ENCODE data around the gene NEUROG1. TPM values are rescaled to one million over a fixed set of nuclear protein-coding genes. Genes with fewer than 3 reads are reported as not detected.
A peak's percentile ranks its signal among the peaks of the same experiment; 100 is the strongest.

Gene NEUROG1
- total and polyA plus RNA-seq, 2 of the 13 experiments (the other 11 are each of a cell fraction or from before 2014, with no cell fraction given) = not detected

- TF ChIP-seq SOX13 (IDR thresholded peaks at IDR 0.05) (peak; percentile 33; the same call in 1 of the 2 replicates), SOX13 (CRISPR knock-in tag; conservative IDR thresholded peaks at IDR 0.05 in 1 of 2, IDR thresholded peaks at IDR 0.05 in 1 of 2) (peak in 1 of 2 experiments; percentile 87; a peak in 2 of 4 replicates), GABPB1 (CRISPR knock-in tag; IDR thresholded peaks at IDR 0.05) (0 out of 2 replicates have a peak, but pooled peaks have one; percentile 38), ZNF891 (CRISPR knock-in tag; IDR thresholded peaks at IDR 0.05) (peak; percentile 42; the same call in 1 of the 2 replicates), ZBTB20 (CRISPR knock-in tag; IDR thresholded peaks at IDR 0.05; ENCODE audit: borderline replicate concordance, low read depth) (no peak), NONO (IDR thresholded peaks at IDR 0.05) (no peak), NONO (CRISPR knock-in tag; conservative IDR thresholded peaks at IDR 0.05) (no peak), ZNF263 (CRISPR knock-in tag; IDR thresholded peaks at IDR 0.05) (peak; percentile 74), SP5 (CRISPR knock-in tag; IDR thresholded peaks at IDR 0.05; ENCODE audit: borderline replicate concordance, low read depth) (peak; percentile 50; the same call in 1 of the 2 replicates)
- TF ChIP-seq, protein P1, sequence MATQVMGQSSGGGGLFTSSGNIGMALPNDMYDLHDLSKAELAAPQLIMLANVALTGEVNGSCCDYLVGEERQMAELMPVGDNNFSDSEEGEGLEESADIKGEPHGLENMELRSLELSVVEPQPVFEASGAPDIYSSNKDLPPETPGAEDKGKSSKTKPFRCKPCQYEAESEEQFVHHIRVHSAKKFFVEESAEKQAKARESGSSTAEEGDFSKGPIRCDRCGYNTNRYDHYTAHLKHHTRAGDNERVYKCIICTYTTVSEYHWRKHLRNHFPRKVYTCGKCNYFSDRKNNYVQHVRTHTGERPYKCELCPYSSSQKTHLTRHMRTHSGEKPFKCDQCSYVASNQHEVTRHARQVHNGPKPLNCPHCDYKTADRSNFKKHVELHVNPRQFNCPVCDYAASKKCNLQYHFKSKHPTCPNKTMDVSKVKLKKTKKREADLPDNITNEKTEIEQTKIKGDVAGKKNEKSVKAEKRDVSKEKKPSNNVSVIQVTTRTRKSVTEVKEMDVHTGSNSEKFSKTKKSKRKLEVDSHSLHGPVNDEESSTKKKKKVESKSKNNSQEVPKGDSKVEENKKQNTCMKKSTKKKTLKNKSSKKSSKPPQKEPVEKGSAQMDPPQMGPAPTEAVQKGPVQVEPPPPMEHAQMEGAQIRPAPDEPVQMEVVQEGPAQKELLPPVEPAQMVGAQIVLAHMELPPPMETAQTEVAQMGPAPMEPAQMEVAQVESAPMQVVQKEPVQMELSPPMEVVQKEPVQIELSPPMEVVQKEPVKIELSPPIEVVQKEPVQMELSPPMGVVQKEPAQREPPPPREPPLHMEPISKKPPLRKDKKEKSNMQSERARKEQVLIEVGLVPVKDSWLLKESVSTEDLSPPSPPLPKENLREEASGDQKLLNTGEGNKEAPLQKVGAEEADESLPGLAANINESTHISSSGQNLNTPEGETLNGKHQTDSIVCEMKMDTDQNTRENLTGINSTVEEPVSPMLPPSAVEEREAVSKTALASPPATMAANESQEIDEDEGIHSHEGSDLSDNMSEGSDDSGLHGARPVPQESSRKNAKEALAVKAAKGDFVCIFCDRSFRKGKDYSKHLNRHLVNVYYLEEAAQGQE (IDR thresholded peaks at IDR 0.05; ENCODE audit: borderline replicate concordance in 1 of 2, low read depth in 1 of 2, low read length in 2 of 2) = 0 out of 4 replicates have a peak, but pooled peaks of 1 of the 2 experiments have one; percentile 23
Observed at GRCh38 chr5:135488727-135489465, 46.9 kb downstream of the NEUROG1 start (continued).
